Posterior vena cava (tissue), 2 donors: Measurements from ENCODE around the gene IDUA. TPM values are rescaled to one million over a fixed set of nuclear protein-coding genes. Genes with fewer than 3 reads are reported as not detected.
"Not testable (repeated sequence)": the region's sequence is repeated elsewhere in the genome, so short reads cannot be mapped to it uniquely, and the experiment has no call there.

Experiments used
- DNase-seq: peaks from one replicate; pipeline ENCODE4 v3.0.0-alpha.2; 2020; ENCODE audit warnings: low spot score
- intact Hi-C, 2 donors: fragments of 100-400 bp; cut with DNase I; formaldehyde crosslinking; loops; one replicate each; pipeline versions ENCODE4 v1.14.1 to v1.14.2; 2022 to 2023
- total RNA-seq, 2 donors: library from RNA; stranded (reverse); fragmentation: NEBNext Ultra II Directional; extraction: Animal tissue kit (Norgen Biotek cat#: 25700); gene quantifications; one replicate each; pipeline ENCODE4 v1.2.1, GENCODE V29; 2021
- donor health status: DM: yes; HTN: yes; CAD: no.
- donor health status: DM: yes; HTN: yes; CAD: no.

The IDUA gene
- total RNA-seq, 2 donors from 2014 or later: 19.0 to 29.0 TPM

- intact Hi-C loops: no loop called here
- DNase-seq: no peak
These were observed 21.6 kb upstream of the IDUA start for GRCh38 chr4:965048-965765.

- intact Hi-C loops: no loop called here
- DNase-seq: no peak
These were observed 21.1 kb upstream of the IDUA start for GRCh38 chr4:965766-966134.

- no peak for DNase-seq
- intact Hi-C loops: no loop called here
These were observed 20.4 kb upstream of the IDUA start for GRCh38 chr4:966266-967112.

- DNase-seq: no peak
- intact Hi-C loops: no loop called here
These were observed 19.4 kb upstream of the IDUA start for GRCh38 chr4:967113-968104.

- intact Hi-C loops: no loop called here
- no peak for DNase-seq
These were observed 18.6 kb upstream of the IDUA start for GRCh38 chr4:968221-968620.

GRCh38 chr4:968621-969394, 18.0 kb upstream of the IDUA start:
- no peak for DNase-seq
- intact Hi-C loops: no loop called here

- intact Hi-C loops: no loop called here
These were observed 16.6 kb upstream of the IDUA start for GRCh38 chr4:970046-970745.

GRCh38 chr4:970854-971520, 15.9 kb upstream of the IDUA start:
- intact Hi-C loops: no loop called here
- DNase-seq: no peak

More at GRCh38 chr4:970046-970745, 16.6 kb upstream of the IDUA start:
- DNase-seq: no peak

GRCh38 chr4:971666-972500, 15.0 kb upstream of the IDUA start:
- DNase-seq: no peak
- intact Hi-C loops: loop anchor here in 1 of 2 donors (1.0 kb wide), 1 partner anchor 75 kb away; no protein-coding TSS in a partner anchor

GRCh38 chr4:972651-973424, 14.0 kb upstream of the IDUA start:
- intact Hi-C loops: loop anchor here in 1 of 2 donors (1.0 kb wide), 1 partner anchor 74 kb away; no protein-coding TSS in a partner anchor
- no peak for DNase-seq

- DNase-seq: peak; percentile 96
- intact Hi-C loops: no loop called here
These were observed 13.1 kb upstream of the IDUA start, which contains the start of gene DGKQ for GRCh38 chr4:973431-974397. DGKQ (minus strand) TSS chr4:973569; CDS start chr4:973482, 87 bp downstream.

- intact Hi-C loops: no loop called here
- DNase-seq: no peak
These were observed 12.2 kb upstream of the IDUA start for GRCh38 chr4:974668-975067.

- DNase-seq, intact Hi-C loops: not testable (repeated sequence)
These were observed 10.8 kb upstream of the IDUA start for GRCh38 chr4:976016-976415.

- DNase-seq: no peak
- intact Hi-C loops: no loop called here
These were observed 7.7 kb upstream of the IDUA start for GRCh38 chr4:978957-979701.
